Tibial artery (tissue), 4 donors: Measurements from ENCODE around the gene KCNJ8.

Experiments used
- DNase-seq, 2 donors: peaks; one replicate each; pipeline ENCODE4 v3.0.0-alpha.2; 2019
- H3K27ac ChIP-seq, 2 donors: fragments of 200-600 bp; sonication (generic) in 1 of 2; 1 replicate in 1 of 2; 2 replicates in 1 of 2; pipeline ENCODE4 v1.5.1; 2018 to 2019; ENCODE audit warnings: mild to moderate bottlenecking in 1 of 2
- H3K27me3 ChIP-seq, 2 donors: fragments of 200-600 bp; sonication (generic) in 1 of 2; one replicate each; pipeline versions ENCODE4 v1.5.1 to v1.6.0; 2016 to 2019
- H3K36me3 ChIP-seq, 3 donors: fragments of 200-600 bp; sonication (generic) in 2 of 3; one replicate each; pipeline ENCODE4 v1.5.1; 2016 to 2019; ENCODE audit warnings: mild to moderate bottlenecking in 2 of 3
- H3K4me1 ChIP-seq, 4 donors: fragments of 200-600 bp; sonication (generic) in 2 of 4; 1 replicate in 3 of 4; 2 replicates in 1 of 4; pipeline ENCODE4 v1.5.1; 2016 to 2019
- H3K4me3 ChIP-seq, 2 donors: fragments of 200-600 bp; sonication (generic) in 1 of 2; 1 replicate in 1 of 2; 2 replicates in 1 of 2; pipeline ENCODE4 v1.5.1; 2018 to 2019; ENCODE audit warnings: mild to moderate bottlenecking in 2 of 2
- H3K9me3 ChIP-seq, 3 donors: fragments of 200-600 bp; sonication (generic) in 1 of 3; one replicate each; pipeline ENCODE4 v1.5.1; 2016 to 2019
- CTCF ChIP-seq, 2 experiments: fragments of 200-600 bp in 1 of 2; fragments of 450-650 bp in 1 of 2; IDR thresholded peaks; one replicate each; pipeline ENCODE4 v1.5.1; 2017 to 2019; ENCODE audit warnings: antibody characterized with exemption in 2 of 2, mild to moderate bottlenecking in 1 of 2, moderate library complexity in 1 of 2
- intact Hi-C: fragments of 100-400 bp; cut with DNase I; formaldehyde crosslinking; loops from one replicate; pipeline ENCODE4 v1.15.0; 2023; ENCODE audit warnings: low total_unique reads

The KCNJ8 gene

GRCh38 chr12:21774358-21775132 lies at the start of gene KCNJ8:
Gene KCNJ8 (minus strand): TSS chr12:21774706. CDS start chr12:21773616, 1,090 bp downstream.
- intact Hi-C loops, result loop anchor here (5.0 kb wide), 2 partner anchors 48 to 168 kb away; partner anchors contain the start of gene ABCC9
- H3K4me1 ChIP-seq, result peaks cover 0 to 21% (median 2%) of the 10 kb centered on the region in 4 donors
- H3K27ac ChIP-seq, result peak within 1 kb of the TSS; percentile 86 to 89
- no peaks in the 10 kb centered on the region for H3K36me3 ChIP-seq
- H3K27me3 ChIP-seq, result no peaks in the 10 kb centered on the region
- TF ChIP-seq CTCF (IDR thresholded peaks at IDR 0.05), result no peak
- peak within 1 kb of the TSS; percentile 68 to 84 for H3K4me3 ChIP-seq
- peak; percentile 77 to 94 for DNase-seq
- H3K9me3 ChIP-seq, result no peaks in the 10 kb centered on the region

- no peaks in the 10 kb centered on the region for H3K27me3 ChIP-seq
- peaks cover 0 to 53% (median 10%) of the 10 kb centered on the region in 4 donors for H3K4me1 ChIP-seq
- H3K4me3 ChIP-seq, result peak overlapping the region in 1 of 2 donors; percentile 18
- peak overlapping the region; percentile 39 to 53 for H3K27ac ChIP-seq
- no peaks in the 10 kb centered on the region for H3K9me3 ChIP-seq
- no peaks in the 10 kb centered on the region for H3K36me3 ChIP-seq
- TF ChIP-seq CTCF (IDR thresholded peaks at IDR 0.05), result no peak
- peak; percentile 79 to 89 for DNase-seq
- intact Hi-C loops, result loop anchor here (5.0 kb wide), 1 partner anchor 46 kb away; no protein-coding TSS in a partner anchor
These were observed 49.1 kb upstream of the KCNJ8 start for GRCh38 chr12:21823581-21823980.

- no peak for TF ChIP-seq CTCF (IDR thresholded peaks at IDR 0.05)
- H3K4me3 ChIP-seq, result no peak overlapping the region
- DNase-seq, result no peak
- no peaks in the 10 kb centered on the region for H3K36me3 ChIP-seq
- no peaks in the 10 kb centered on the region for H3K9me3 ChIP-seq
- H3K4me1 ChIP-seq, result peaks cover 0 to 45% (median 3%) of the 10 kb centered on the region in 4 donors
- intact Hi-C loops, result loop anchor here (5.0 kb wide), 1 partner anchor 42 kb away; no protein-coding TSS in a partner anchor
- H3K27me3 ChIP-seq, result no peaks in the 10 kb centered on the region
- no peak overlapping the region for H3K27ac ChIP-seq
These were observed 45.2 kb upstream of the KCNJ8 start for GRCh38 chr12:21819678-21820077.

GRCh38 chr12:21819236-21819635 lies 44.7 kb upstream of the KCNJ8 start:
- no peaks in the 10 kb centered on the region for H3K9me3 ChIP-seq
- intact Hi-C loops, result no loop called here
- H3K27me3 ChIP-seq, result no peaks in the 10 kb centered on the region
- no peaks in the 10 kb centered on the region for H3K36me3 ChIP-seq
- H3K4me1 ChIP-seq, result peaks cover 0 to 46% (median 3%) of the 10 kb centered on the region in 4 donors
- no peak overlapping the region for H3K27ac ChIP-seq
- DNase-seq, result no peak
- TF ChIP-seq CTCF (IDR thresholded peaks at IDR 0.05), result no peak
- no peak overlapping the region for H3K4me3 ChIP-seq

- no peaks in the 10 kb centered on the region for H3K9me3 ChIP-seq
- DNase-seq, result no peak
- H3K4me3 ChIP-seq, result no peak overlapping the region
- H3K4me1 ChIP-seq, result peaks cover 0 to 46% (median 3%) of the 10 kb centered on the region in 4 donors
- H3K27ac ChIP-seq, result no peak overlapping the region
- H3K36me3 ChIP-seq, result no peaks in the 10 kb centered on the region
- intact Hi-C loops, result no loop called here
- TF ChIP-seq CTCF (IDR thresholded peaks at IDR 0.05), result no peak
- no peaks in the 10 kb centered on the region for H3K27me3 ChIP-seq
These were observed 44.1 kb upstream of the KCNJ8 start for GRCh38 chr12:21818627-21819026.
